OCI-LY3 (cell line): Measurements from ENCODE around the gene CCDC136.

Experiments
- CTCF ChIP-seq: fragments of 200-600, 300-600 bp; sonication (generic); IDR thresholded peaks from 2 replicates; pipeline ENCODE4 v1.5.1; 2014; ENCODE audit warnings: antibody characterized with exemption, low read length, low read depth
- EZH2phosphoT487 ChIP-seq: fragments of 200-600 bp; shearing (Covaris generic); IDR thresholded peaks from 2 replicates; pipeline ENCODE4 v1.6.1; 2018; ENCODE audit warnings: antibody characterized with exemption, mixed run types, low read depth

- TF ChIP-seq CTCF = no peak
- TF ChIP-seq EZH2phosphoT487 = no peak
Measured at GRCh38 chr7:128812514-128813168, 20.9 kb downstream of the CCDC136 start.
